NCI-H128 (cell line): Measurements from ENCODE around the gene PALD1.

Experiments used
- DNase-seq: peaks from one replicate; lab custom pipeline; 2025; ENCODE audit not compliant: unreplicated experiment; lab: John Stamatoyannopoulos, UW

PALD1 gene

DNA sequence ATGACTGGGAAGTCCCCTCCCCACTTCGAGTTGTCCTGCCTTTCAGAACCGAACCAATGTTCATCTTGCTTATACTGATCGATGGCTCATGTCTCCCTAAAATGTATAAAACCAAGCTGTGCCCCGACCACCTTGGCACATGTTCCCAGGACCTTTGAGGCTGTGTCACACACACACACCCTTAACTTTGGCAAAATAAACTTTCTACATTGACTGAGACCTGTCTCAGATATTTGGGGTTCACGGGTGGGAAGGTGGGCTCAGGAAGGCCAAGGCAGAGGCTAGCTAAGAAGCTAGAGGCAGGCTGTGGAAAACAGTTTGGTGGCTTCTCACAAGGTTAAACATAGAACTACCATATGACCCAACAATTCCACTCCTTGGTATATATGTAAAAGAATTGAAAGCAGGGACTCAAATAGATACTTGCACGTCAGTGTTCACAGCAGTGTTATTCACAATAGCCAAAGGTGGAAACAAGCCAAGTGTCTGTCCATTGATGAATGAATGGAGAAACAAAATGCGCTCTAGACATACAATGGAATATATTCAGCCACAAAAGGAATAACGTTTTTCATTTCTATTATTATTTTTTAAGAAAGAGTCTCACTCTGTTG lies 108.6 kb downstream of the PALD1 start:
- DNase-seq = no peak

DNA sequence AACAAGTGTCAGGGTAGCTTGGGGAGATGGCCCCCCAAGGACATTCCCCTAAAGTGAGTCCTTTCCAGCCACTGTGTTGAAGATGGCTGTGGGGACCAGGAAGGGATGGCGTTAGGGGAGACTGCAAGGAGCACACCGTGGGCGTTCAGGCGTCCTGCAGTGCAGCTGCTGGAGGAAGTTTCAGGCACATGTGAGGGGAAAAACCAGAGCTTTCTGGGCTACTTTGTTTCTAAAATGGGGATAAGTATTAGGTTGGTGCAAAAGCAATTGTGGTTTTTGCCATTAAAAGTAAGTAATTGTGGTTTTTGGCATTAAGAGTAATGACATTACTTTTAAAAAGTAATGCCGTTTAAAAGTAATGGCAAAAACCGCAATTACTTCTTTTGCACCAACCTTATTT lies 109.7 kb downstream of the PALD1 start:
- no peak for DNase-seq

DNA sequence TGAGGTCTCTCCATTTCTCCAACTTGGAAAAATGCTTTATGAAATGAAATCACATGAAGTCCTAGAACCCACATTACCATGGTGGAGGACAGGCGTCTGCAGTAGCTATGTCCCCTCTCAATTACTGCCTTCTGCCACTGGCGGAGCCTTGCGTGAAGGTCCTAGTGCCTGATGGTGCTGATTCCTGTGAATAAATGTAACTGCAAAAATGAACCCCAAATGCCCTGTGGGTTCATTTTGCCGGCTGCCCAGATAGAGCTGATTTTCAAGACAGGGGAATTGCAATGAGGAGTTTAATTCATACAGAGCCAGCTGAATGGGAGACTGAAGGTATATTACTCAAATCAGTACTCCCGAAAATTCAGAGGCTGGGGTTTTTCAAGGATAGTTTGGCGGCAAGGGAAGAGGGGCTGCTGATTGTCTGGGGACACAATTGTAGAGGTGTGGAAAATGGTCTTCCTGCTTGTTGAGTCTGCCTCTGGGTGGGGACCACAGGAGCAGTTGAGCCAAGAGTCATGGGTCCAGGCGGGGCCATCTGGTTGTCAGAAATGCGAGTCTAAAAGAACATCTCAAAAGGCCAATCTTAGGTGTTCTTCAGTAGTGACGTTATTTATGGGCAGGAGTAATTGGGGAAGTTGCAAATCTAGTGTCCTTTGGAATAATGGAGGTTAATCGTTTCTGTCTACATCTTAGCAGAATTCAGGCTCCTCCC lies 110.4 kb downstream of the PALD1 start:
- no peak for DNase-seq

DNA sequence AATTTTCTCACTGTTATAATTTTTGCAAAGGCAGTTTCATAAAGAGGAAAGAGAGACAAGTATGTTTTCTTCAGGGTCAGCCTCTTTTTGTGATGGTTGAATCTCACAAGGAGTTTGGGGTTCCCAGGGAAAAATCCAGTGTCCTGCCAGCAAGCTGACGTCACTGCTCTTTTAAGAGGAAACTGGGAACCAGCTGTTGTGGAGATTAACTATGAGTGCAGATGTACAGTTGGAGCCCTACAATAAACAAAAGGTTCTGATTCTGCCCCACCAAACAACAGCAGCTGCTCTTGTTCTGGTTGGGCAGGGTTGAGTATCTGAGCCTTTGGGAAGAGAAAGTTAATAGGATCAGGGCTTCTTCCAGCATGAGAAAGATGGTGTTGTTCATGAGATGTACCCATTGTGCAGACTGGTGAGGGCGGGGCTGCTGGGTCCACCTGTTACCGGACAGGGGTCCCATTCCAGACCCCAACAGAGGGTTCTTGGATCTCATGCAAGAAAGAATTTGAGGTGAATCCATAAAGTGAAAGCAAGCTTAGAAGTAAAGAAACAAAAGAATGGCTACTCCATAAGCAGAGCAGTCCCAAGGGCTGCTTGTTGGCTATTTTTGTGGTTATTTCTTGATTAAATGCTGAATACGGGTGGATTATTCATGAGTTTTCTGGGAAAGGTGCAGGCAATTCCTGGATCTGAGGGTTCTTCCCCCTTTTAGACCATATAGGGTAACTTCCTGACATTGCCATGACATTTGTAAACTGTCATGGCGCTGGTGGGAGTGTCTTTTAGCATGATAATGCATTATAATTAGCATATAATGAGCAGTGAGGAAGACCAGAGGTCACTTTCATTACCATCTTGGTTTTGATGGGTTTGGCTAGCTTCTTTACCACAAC lies 111.4 kb downstream of the PALD1 start:
- DNase-seq = no peak

DNA sequence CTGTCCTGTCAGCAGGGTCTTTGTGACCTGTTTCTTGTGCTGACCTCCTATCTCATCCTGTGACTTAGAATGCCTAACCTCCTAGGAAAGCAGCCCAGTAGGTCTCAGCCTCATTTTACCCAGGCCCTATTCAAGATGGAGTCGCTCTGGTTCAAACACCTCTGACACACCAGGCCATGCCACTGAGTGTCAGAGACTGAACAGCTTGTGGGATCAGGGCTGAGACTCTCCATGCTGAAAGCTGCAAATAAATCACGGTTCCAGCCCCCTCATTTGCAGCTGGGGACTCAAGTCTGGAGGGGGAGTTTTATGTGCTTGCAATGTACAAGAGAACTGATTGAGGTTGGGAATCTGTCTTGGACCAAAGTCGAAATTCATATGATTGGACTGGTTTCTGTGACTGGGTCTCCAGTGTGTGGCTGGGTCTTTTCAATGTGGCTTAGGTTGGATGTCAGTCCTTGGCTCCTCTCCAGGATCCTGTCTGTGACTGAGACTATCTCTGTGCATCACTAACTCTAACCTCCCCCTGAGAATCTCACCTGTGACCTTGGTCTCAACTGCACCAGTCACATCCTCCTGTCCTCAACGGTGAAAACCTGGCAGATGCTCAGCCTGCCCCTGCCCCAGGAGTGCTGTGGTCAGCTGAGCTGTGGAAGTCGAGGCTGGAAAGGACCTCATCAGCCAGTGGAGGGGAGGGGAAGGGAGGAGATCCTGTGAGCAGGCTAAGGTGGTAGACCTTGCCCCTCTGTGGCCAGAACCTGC lies 112.3 kb downstream of the PALD1 start:
- no peak for DNase-seq

DNA sequence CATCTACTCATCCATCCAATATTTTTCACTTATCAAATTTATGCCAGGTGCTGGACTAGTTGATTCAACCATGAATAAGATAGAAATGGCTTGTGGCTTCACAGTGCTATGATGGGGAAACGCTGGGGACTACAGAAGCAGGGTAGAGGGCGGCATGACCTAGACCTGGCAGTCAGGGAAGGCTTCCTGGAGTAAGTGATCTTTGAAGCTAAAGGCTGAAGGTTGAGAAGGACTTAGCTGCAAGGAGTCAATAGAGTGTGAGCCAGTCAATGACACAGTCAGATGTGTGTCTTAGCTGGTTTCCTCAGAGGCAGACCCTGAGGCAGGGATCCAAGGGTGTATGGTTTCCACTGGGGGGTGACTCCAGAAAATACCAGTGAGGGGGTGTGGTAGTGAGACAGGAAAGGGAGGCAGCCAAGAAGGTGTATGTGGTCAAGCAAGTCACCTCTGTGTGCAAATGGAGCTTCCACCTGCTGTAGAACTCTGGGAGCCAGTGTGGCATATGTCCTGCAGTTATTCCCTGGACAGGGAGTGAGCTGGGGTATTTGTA lies 113.7 kb downstream of the PALD1 start:
- no peak for DNase-seq

DNA sequence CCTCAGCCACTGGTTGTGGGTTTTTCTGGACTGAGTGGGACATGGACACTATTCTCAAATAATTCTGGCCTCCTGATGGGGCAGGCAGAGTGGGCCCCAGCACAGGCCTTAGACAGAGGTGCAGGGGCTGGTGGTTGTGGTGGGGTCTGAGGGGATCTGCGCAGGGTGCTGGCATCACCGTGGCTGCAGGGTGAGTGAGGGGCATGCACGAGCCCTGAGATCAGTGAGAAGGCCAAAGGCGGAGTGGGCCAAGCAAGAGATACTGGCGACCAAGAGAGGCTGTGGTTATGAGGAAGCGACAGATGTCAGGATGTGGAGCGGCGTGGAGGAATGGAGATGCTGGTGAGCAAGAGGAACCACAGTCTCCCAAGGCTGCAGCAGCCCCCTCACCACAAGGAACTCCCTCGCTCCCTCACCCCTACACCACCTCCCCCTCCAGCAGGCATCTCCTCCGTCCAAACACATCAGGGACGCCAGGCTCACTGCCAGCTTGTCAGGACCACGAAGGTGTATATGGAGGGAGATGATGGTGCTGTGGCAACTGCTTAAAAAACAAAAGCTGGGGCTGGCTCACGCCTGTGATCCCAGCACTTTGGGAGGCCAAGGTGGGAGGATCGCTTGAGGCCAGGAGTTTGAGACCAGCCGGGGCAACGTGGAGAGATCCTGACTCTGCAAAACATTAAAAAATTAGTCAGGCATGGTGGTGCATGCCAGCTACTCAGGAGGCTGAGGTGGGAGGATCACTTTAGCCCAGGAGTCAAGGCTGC lies 114.4 kb downstream of the PALD1 start:
- no peak for DNase-seq

DNA sequence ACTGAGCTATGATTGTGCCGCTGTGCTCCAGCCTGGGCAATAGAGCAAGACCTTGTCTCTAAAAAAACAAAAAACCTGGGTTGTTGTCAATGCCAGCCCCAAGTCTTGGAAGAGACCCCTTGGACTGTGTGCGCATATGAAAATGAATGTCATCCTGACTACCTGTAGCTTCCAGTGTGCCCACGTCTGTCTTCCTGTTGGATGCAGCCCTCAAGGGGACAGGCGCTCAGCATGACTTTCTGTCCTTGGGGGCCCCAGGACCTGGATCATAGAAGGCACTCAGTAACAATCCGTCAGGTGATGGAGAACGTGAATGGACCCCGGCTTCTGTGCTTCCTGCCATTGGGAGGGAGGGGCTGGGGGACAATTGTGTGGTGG lies 114.9 kb downstream of the PALD1 start:
- DNase-seq = no peak

DNA sequence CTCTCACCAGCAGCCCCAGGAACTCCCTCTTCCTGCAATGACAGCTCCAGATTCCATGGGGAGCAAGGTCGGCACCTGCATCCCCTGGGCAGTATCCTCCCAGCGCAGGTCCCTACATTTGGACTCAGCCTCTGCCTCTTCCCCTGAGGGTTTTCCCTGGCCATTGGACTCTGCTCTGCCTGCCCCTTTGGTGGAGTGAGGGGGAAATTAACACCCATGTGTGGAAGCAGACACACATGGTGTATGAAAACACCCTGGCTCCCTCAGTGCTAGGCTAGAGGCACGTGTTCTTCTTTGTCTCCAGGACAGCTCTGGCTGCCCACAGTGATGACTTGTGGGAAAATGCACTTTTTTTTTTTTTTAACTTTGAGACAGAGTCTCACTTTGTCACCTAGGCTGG lies 115.6 kb downstream of the PALD1 start:
- DNase-seq = no peak

DNA sequence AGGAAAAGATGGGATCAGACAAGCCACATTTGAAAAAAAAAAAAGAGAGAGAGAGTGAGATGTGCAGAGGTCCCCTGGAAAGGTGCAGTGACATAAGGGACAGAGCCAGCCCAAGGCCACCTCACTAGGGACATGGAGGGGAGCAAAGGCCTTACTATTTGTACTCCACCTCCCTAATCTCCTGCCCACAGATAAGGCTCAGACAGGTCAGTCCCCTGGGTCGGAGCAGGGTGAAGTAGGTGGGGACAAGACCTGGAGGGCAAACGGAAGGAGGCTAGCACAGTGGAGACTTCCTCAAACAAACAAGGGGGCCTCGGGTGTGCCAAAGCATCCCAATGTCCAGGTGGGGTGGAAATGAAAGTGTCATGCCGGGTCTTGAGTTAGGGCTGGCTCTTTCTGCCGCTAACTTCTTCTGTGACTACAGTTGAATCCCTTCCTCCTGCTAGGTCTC lies 117.0 kb downstream of the PALD1 start:
- no peak for DNase-seq

DNA sequence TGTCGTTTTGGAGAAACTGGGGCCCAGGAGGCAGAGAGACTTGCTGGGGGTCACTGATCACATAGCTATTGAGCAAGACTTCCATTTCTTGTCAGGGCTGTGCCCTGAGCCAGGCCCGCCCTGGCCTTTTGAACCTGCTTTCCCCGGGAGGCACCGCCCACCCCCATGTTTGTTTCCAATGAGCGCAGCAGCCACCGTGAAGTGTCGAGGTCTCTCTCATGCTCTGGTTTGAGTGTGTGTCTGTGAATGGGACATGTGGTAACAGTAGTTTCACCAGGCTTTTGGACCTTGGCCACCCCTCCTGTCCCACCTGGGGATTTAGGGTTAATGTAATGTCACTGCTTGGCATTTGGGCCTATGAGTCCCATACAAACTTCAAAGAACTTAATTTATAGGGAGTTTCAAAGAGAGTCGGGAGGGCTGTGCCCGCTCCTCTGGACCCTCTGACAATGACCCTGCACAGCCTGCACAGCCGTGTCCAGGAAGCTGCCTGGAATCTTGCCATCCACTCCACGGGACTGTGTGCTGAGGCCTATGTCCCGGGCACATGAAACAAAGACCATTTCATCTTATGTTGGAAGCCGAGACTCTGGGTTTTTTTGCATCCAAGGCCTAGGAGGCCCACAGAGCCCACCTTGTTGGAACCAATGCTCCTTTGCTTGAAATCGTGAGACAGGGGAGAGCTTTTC lies 117.7 kb downstream of the PALD1 start:
- DNase-seq = no peak

DNA sequence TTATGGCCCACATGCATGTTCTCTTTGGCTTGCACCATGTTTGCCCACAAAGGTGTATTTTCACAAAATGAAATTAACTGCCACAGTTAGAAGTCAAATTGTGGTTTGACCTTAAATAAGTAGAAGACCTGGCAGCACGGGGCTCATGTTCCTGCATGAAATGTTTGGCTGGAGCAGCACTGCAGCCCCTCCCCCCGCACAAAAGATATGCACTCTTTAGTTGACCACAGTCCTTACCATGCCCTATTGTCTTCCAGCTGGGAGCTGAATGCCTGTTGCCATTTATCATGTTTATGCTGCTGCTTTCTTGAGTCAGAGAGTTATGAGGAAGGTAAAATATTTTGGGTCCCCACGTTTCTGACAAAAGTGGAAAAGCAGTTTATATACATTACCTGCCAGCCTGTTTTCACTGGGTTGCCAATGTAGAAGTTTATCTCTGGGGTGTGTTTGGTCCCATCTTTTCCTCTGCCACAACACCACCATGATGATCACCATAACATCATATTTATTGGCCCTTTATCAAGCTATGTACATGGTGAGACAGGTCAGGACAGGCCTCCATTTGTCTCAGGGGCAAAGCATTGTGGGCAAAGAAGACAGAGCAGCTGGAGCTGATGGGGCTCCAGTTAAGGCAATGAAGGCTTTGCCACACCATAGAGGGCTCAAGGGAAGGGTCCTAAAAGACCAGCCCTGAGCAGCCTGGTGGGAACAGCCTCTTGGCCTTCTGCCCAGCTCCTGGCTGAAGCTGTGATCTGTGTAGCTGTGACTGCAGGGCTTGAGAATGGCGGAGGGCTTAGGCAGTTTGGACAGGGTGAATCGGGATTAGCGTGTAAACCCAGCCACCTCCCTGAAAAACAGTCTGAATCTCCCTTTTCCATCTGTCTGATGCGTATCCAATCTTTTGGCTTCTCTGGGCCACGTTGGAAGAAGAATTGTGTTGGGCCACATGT lies 118.6 kb downstream of the PALD1 start:
- no peak for DNase-seq

DNA sequence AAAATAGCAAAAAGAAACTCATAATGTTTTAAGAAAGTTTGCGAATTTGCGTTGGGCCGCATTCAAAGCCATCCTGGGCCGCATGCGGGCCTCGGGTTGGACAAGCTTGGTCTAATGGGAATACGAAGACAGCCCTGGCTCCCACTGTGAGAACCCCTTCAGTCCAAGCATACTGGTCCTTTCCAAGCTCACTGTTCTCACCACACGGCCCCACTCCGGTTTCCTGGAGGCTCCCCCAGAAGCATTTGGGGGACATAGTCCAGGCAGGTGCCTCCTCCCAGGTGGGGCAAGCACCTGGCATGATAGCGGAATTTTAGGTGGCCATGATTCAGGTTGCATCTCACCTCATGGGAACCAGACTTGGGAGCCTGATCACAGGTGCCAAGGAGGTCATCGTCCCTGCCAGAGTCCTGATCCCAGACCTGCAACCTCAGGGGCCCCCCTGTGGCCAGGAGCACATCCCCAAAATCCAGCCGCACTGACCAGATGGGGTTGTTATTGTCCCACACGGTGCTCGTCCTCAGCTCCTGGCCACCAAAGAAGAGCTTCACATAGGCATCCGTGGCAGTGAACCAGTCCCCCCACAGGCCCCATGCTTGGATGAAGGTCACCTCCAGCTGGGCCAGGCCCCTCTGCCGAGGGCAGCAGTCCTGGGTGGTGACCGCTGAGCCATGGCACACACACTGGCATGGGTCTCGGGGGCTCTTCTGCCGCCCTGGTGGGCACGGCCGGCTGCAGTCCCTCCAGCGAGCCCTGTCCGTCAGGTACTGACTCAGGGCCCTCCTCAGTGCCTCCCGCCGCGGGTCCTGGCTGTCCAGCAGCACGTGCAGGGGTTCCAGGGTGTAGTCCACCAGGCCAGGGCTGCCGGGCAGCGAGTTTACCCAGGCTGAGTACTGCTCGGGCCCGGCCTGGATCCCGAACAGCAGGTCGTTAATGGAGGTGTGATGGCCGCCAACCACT lies 119.6 kb downstream of the PALD1 start:
- DNase-seq = no peak

DNA sequence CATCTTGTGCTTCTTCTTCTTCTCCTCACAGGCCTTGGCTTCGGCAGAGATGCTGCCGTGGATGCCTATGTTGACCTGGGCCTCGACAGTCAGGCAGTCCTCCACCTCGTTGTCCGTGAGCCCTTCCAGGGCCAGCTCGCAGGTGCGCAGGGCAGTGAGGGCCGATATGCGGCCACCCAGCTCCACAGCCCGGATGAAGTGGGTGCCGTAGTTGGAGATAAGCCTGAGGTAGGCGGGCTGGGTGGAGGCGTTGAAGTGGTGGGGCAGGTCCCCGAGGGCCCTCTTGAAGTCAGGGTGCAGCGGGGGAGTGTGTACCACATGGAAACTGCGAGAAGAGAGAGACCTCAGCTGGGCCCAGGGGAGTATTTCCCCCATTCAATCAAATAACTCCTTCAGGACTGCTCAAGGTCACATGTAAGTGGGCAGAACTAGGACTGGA lies 120.3 kb downstream of the PALD1 start:
- no peak for DNase-seq

DNA sequence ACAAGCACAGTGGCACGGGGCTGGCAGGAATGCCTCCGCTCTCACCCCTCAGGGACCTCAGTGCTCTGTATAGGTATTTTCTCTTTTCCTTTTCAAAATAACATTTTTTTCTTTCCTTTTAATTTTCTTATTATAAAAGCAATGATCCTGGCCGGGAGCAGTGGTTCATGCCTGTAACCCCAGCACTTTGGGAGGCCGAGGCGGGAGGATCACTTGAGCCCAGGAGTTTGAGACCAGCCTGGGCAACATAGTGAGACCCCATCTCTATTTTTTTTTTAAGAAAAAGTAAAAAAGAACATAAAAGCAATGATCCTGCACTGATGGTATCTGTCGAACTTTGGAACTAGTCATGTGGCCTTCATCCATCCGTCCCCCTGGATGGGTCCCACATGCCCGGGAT lies 120.8 kb downstream of the PALD1 start:
- DNase-seq = no peak

DNA sequence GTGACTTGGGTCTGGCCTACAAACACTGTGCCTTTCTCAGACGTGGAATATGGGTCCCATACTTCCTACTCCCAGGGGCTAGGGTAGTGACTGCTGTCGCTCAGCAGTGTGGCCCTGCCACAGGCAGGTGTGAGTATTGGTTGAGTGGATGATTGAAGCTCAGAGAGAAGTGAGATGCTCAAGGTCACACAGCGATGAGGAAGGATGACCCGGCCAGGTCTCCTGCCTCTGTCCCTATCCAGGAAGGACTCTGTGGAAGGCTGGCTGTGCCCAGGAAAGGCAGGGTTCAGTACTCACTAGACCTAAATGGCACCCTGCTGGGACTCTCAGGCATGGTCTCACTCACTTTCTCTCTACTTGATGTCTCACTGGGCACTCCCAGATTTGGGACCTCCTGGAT lies 121.2 kb downstream of the PALD1 start:
- no peak for DNase-seq
